Naive thymus-derived CD4-positive, alpha-beta T cell (primary cell): ENCODE results near the gene MGAT4B. TPM values are rescaled to one million over a fixed set of nuclear protein-coding genes. Genes with fewer than 3 reads are reported as not detected.

Source experiments
- ATAC-seq: fragments of 150-1000 bp; cut with Tn5 transposase; 2 replicates; pipeline ENCODE4 v1.10.0; 2021; ENCODE audit warnings: mild to moderate bottlenecking, moderate library complexity
- CTCF ChIA-PET: fragments of 350-600 bp; sonication (Branson Sonifier 250); formaldehyde crosslinking; loops from one replicate; lab custom pipeline; 2021; ENCODE audit warnings: antibody characterized with exemption; lab: Charles Lee
- POLR2A ChIA-PET: fragments of 350-600 bp; sonication (Branson Sonifier 250); formaldehyde crosslinking; loops from one replicate; lab custom pipeline; 2021; ENCODE audit warnings: antibody characterized with exemption, inconsistent platforms; lab: Charles Lee
- DNase-seq, 9 donors: peaks; one replicate each; pipeline versions ENCODE4 v3.0.0 to v3.0.0-alpha.2; 2020 to 2022; ENCODE audit warnings: mixed read lengths in 1 of 9
- H3K27ac ChIP-seq: one replicate; pipeline ENCODE4 v1.7.0; 2013; ENCODE audit warnings: mild to moderate bottlenecking, low read depth, low read length, moderate library complexity
- H3K27me3 ChIP-seq, 2 donors: one replicate each; pipeline ENCODE4 v1.7.0; 2013; ENCODE audit warnings: low read length in 2 of 2, mild to moderate bottlenecking in 2 of 2, moderate library complexity in 2 of 2; ENCODE audit not compliant: control insufficient read depth in 2 of 2, insufficient read depth in 2 of 2
- H3K36me3 ChIP-seq, 3 experiments: 1 replicate in 2 of 3; 2 replicates in 1 of 3; pipeline ENCODE4 v1.7.0; 2013; ENCODE audit warnings: low read length in 3 of 3, mild to moderate bottlenecking in 3 of 3, moderate library complexity in 1 of 3; ENCODE audit not compliant: insufficient read depth in 3 of 3, control insufficient read depth in 2 of 3
- H3K4me1 ChIP-seq, 2 donors: one replicate each; pipeline ENCODE4 v1.7.0; 2013; ENCODE audit warnings: low read length in 2 of 2, mild to moderate bottlenecking in 2 of 2, moderate library complexity in 1 of 2; ENCODE audit not compliant: control insufficient read depth in 2 of 2, insufficient read depth in 2 of 2
- H3K4me3 ChIP-seq: 2 replicates; pipeline ENCODE4 v1.7.0; 2013; ENCODE audit warnings: mild to moderate bottlenecking, low read length
- H3K9me3 ChIP-seq, 3 experiments: 1 replicate in 2 of 3; 2 replicates in 1 of 3; pipeline ENCODE4 v1.7.0; 2013; ENCODE audit warnings: low read length in 3 of 3; ENCODE audit not compliant: control insufficient read depth in 2 of 3
- H3K27ac Mint-ChIP-seq, 9 donors: one replicate each; pipeline ENCODE4 v1.8.0; 2020 to 2022; ENCODE audit warnings: mixed read lengths in 9 of 9, mild to moderate bottlenecking in 8 of 9, moderate library complexity in 5 of 9, inconsistent platforms in 2 of 9
- H3K27me3 Mint-ChIP-seq, 5 donors: one replicate each; pipeline ENCODE4 v1.8.0; 2021 to 2022; ENCODE audit warnings: mixed read lengths in 5 of 5, mild to moderate bottlenecking in 1 of 5
- H3K36me3 Mint-ChIP-seq, 5 donors: one replicate each; pipeline ENCODE4 v1.8.0; 2020 to 2022; ENCODE audit warnings: mixed read lengths in 5 of 5, mild to moderate bottlenecking in 3 of 5, inconsistent platforms in 1 of 5
- H3K4me1 Mint-ChIP-seq, 7 donors: one replicate each; pipeline ENCODE4 v1.8.0; 2020 to 2022; ENCODE audit warnings: mixed read lengths in 7 of 7, mild to moderate bottlenecking in 3 of 7, inconsistent platforms in 1 of 7
- H3K4me3 Mint-ChIP-seq, 10 donors: one replicate each; pipeline ENCODE4 v1.8.0; 2020 to 2022; ENCODE audit warnings: mild to moderate bottlenecking in 10 of 10, mixed read lengths in 10 of 10, moderate library complexity in 6 of 10, inconsistent platforms in 2 of 10
- H3K9me3 Mint-ChIP-seq, 11 donors: one replicate each; pipeline ENCODE4 v1.8.0; 2020 to 2022; ENCODE audit warnings: mixed read lengths in 11 of 11, mild to moderate bottlenecking in 4 of 11, inconsistent platforms in 1 of 11, moderate library complexity in 1 of 11
- intact Hi-C, 2 donors: fragments of 100-400 bp; cut with micrococcal nuclease; formaldehyde crosslinking; loops; one replicate each; pipeline ENCODE4 v1.15.1; 2023
- polyA plus RNA-seq, 2 donors: library from polyadenylated mRNA; unstranded; fragments of 300-500 nt; fragmentation: Illumina TruSeq; gene quantifications; one replicate each; pipeline ENCODE4 v1.2.3, GENCODE V29; 2021
- total RNA-seq, 6 experiments: library from RNA in 5 of 6; stranded (reverse) in 5 of 6; gene quantifications; 1 replicate in 5 of 6; 2 replicates in 1 of 6; pipeline ENCODE4 v1.2.3 and lab custom pipeline; 2021 to 2026

MGAT4B gene
- total and polyA plus RNA-seq, 7 experiments from 2014 or later = 12.3 to 143 (median 114) TPM

DNA sequence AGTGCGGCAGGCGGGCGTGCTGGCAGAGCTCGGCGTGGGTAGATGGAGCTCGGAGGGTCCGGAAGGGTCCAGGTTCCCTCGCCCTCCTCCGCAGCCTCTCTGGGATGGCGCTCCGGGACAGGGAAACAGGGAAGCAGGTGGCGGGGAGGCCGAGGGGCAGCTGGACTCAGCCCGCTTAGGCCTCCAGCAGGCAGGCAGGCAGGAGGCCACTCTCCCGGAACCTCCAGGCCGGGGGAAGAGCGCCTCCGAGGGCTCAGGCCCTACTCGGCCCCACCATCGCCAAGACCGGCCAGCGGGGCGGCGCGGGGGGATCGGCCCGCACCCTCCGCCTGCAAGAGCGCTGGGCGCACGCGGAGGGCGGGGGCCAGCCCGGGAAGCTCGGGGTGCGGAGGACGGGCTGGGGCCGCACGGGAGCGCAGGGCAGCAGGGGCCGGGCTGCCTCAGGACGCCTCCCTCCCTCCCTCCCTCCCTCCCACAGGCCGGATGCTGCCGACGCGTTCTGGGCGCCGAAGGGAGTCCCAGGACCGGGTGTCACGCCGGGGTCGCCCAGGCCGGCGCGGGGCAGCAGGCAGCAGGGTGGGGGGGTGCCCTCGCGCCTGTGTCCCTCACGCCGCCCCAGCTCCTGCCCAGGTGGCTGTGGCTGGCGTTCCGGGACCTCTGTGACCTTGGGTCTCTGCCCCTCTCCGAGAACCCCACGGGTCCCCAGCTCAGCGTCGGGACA, 977 bp downstream of the MGAT4B start:
- Mint-ChIP-seq H3K4me3 (peak overlapping the region; percentile 76 to 93 (median 87)), H3K27me3 (no peaks in the 10 kb centered on the region), H3K27ac (peak overlapping the region; percentile 79 to 93 (median 88)), H3K36me3 (peaks cover 0 to 5% (median 0%) of the 10 kb centered on the region in 5 donors), H3K9me3 (no peaks in the 10 kb centered on the region), H3K4me1 (peaks cover 25 to 41% (median 34%) of the 10 kb centered on the region in 7 donors)
- peak overlapping the region; percentile 73 for H3K27ac ChIP-seq
- peak; percentile 21 for ATAC-seq
- H3K4me1 ChIP-seq = peaks cover 19 to 26% of the 10 kb centered on the region in 2 donors
- no peaks in the 10 kb centered on the region for H3K27me3 ChIP-seq
- ChIA-PET CTCF (no interaction called here), POLR2A (interaction anchor here (1.2 to 7.9 kb wide), 6 partner anchors 9 to 255 kb away, joined by 3 to 136 read pairs (median 5); partner anchors contain the start of genes HNRNPH1, LTC4S, RUFY1 and SQSTM1)
- H3K9me3 ChIP-seq = no peaks in the 10 kb centered on the region
- DNase-seq = peak in 1 of 9 donors; percentile 53
- intact Hi-C loops = loop anchor here (1.0 to 2.0 kb wide), 6 partner anchors 9 to 1179 kb away; partner anchors contain the start of genes CLK4 (in 1 of the 2), MRNIP (in 1 of the 2), SQSTM1 (in 1 of the 2) and TBC1D9B (in 1 of the 2)
- peaks cover 0 to 2% (median 0%) of the 10 kb centered on the region in 3 experiments for H3K36me3 ChIP-seq
- H3K4me3 ChIP-seq = peak overlapping the region; percentile 41

DNA sequence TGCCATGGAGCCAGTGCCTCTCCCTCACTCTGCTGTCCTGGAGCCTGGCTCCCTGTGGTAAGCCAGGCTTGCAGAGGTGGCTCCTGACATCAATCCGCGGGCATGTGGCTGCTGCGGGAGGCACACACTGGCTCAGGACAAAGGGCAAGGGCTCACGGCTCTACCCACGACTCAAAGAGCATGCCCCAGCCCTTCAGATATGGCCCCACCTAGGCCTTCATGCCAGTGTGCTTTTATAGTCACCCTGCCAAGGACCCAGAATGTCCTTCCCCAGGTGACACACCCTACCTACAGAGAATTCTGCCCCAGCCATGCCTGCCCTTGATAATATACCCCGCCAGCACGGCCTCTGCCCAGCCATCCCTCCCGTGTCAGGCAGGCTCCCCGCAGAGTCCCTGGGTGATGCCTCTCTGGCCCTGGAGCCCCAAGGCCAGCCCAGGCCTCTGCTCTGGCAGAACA, 1.6 kb downstream of the MGAT4B start:
- Histone ChIP-seq H3K9me3 (no peaks in the 10 kb centered on the region), H3K27ac (peak overlapping the region; percentile 73), H3K4me3 (peak overlapping the region; percentile 35), H3K36me3 (peaks cover 0 to 2% (median 0%) of the 10 kb centered on the region in 3 experiments), H3K27me3 (no peaks in the 10 kb centered on the region), H3K4me1 (peaks cover 19 to 26% of the 10 kb centered on the region in 2 donors)
- no peak for DNase-seq
- intact Hi-C loops = loop anchor here in 1 of 2 donors (1.0 kb wide), 1 partner anchor 9 kb away; no protein-coding TSS in a partner anchor
- no peak for ATAC-seq
- ChIA-PET POLR2A (interaction anchor here (1.2 to 7.9 kb wide), 5 partner anchors 8 to 254 kb away, joined by 3 to 136 read pairs (median 6); partner anchors contain the start of genes HNRNPH1, LTC4S, RUFY1 and SQSTM1), CTCF (no interaction called here)
- Mint-ChIP-seq H3K27ac (peak overlapping the region; percentile 79 to 93 (median 88)), H3K9me3 (no peaks in the 10 kb centered on the region), H3K27me3 (no peaks in the 10 kb centered on the region), H3K4me3 (peak overlapping the region; percentile 76 to 93 (median 87)), H3K36me3 (peaks cover 0 to 3% (median 0%) of the 10 kb centered on the region in 5 donors), H3K4me1 (peaks cover 25 to 41% (median 34%) of the 10 kb centered on the region in 7 donors)

DNA sequence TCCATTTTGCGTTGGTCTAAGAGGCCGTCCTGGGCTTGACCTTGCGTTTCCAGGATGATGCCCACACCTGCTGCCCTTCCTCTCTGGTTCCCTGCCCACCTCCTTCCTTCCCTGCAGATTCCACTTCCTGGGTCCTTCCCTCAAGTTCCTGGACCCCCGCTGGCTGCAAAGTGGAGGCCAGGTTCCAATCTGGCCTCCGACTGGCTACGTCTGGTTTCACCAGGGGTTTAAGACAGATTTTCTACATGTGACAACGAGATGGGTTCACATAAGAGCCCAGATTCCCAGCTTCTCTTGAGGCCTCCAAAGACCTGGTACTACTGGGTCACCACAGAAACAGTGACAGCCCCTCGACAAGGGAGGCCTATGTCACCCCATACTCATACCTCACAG, 2.1 kb downstream of the MGAT4B start:
- peaks cover 27 to 41% (median 34%) of the 10 kb centered on the region in 7 donors for H3K4me1 Mint-ChIP-seq
- CTCF ChIA-PET = no interaction called here

DNA sequence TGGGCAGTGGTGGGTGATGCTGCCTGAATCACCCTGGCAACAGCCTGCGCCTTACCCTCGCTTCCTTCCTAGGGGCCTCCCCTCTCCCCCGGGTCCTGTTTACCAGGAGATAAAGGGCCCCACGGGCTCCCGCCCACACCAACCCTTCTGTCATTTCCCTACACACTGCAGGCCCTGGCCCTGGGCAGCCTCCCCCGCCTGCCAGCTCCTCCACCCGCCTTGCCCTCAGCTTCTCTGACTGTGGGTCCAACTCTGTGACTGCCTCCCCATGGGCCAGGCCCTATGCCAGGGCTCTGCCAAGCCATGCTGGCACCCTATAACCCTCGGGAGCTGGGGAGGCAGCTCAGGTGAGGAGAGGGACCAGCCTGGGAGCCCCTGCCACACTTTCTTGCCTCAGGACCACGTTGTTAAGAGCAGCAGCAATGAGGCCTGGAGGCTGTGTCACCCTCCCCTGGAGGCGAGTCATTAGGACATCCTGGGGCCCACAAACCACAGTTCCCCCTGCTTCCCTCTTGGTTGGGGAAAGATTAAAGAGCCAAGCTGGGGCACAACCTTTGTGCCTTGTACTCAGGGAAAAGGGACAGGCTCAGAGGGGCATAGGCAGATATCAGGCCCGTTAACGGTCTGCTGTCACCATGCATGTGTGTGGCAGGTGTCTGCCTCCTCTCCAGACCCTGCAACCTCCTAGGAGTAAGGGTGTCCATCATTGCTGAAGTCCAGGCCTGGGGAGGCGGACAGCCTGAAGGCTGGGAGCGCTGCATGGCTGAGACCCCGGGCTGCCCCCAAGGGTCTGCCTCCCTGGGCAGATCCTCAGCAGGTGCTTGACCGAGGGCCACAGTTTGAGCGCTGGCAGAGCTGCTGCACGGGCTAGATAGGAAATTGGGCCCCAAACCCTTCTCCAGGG, 2.8 kb downstream of the MGAT4B start:
- Mint-ChIP-seq H3K27me3 (no peaks in the 10 kb centered on the region), H3K4me3 (peak overlapping the region; percentile 76 to 93 (median 87)), H3K9me3 (no peaks in the 10 kb centered on the region), H3K36me3 (peaks cover 0 to 7% (median 3%) of the 10 kb centered on the region in 5 donors), H3K4me1 (peaks cover 31 to 41% (median 34%) of the 10 kb centered on the region in 7 donors), H3K27ac (peak overlapping the region; percentile 12 to 88 (median 83))
- Histone ChIP-seq H3K4me3 (no peak overlapping the region), H3K9me3 (no peaks in the 10 kb centered on the region), H3K36me3 (peaks cover 0 to 14% (median 0%) of the 10 kb centered on the region in 3 experiments), H3K27me3 (no peaks in the 10 kb centered on the region), H3K27ac (peak overlapping the region; percentile 47), H3K4me1 (peaks cover 19 to 26% of the 10 kb centered on the region in 2 donors)
- ChIA-PET CTCF (interaction anchor here (0.7 kb wide), 1 partner anchor 103 kb away, joined by 3 read pairs; no protein-coding TSS in a partner anchor), POLR2A (interaction anchor here (0.6 to 7.9 kb wide), 5 partner anchors 9 to 252 kb away, joined by 4 to 136 read pairs (median 6); partner anchors contain the start of genes HNRNPH1 and SQSTM1)
- intact Hi-C loops = loop anchor here (2.0 to 5.0 kb wide), 3 partner anchors 33 to 268 kb away; partner anchors contain the start of genes RNF130 (in 2 of the 2) and TBC1D9B (in 1 of the 2)
- ATAC-seq (peak; percentile 12), DNase-seq (peak in 2 of 9 donors; percentile 30 to 71)

More for the DNA sequence above, 2.1 kb downstream of the MGAT4B start:
- peaks cover 0 to 3% (median 0%) of the 10 kb centered on the region in 5 donors for H3K36me3 Mint-ChIP-seq
- intact Hi-C loops = loop anchor here (5.0 kb wide), 1 partner anchor 268 kb away; the partner anchor contains the start of gene RNF130 (in 2 of the 2)
- Histone ChIP-seq H3K27ac (peak overlapping the region; percentile 73), H3K27me3 (no peaks in the 10 kb centered on the region), H3K4me1 (peaks cover 19 to 26% of the 10 kb centered on the region in 2 donors), H3K9me3 (no peaks in the 10 kb centered on the region), H3K36me3 (peaks cover 0 to 8% (median 0%) of the 10 kb centered on the region in 3 experiments), H3K4me3 (peak overlapping the region; percentile 35)
- no peaks in the 10 kb centered on the region for H3K9me3 Mint-ChIP-seq
- peak overlapping the region; percentile 76 to 93 (median 87) for H3K4me3 Mint-ChIP-seq
- peak overlapping the region in 8 of 9 donors; percentile 79 to 91 (median 88) for H3K27ac Mint-ChIP-seq
- no peaks in the 10 kb centered on the region for H3K27me3 Mint-ChIP-seq
- ATAC-seq = no peak
- DNase-seq = no peak
- POLR2A ChIA-PET = interaction anchor here (1.2 to 7.9 kb wide), 3 partner anchors 15 to 181 kb away, joined by 4 to 136 read pairs (median 7); partner anchors contain the start of genes HNRNPH1 and SQSTM1

DNA sequence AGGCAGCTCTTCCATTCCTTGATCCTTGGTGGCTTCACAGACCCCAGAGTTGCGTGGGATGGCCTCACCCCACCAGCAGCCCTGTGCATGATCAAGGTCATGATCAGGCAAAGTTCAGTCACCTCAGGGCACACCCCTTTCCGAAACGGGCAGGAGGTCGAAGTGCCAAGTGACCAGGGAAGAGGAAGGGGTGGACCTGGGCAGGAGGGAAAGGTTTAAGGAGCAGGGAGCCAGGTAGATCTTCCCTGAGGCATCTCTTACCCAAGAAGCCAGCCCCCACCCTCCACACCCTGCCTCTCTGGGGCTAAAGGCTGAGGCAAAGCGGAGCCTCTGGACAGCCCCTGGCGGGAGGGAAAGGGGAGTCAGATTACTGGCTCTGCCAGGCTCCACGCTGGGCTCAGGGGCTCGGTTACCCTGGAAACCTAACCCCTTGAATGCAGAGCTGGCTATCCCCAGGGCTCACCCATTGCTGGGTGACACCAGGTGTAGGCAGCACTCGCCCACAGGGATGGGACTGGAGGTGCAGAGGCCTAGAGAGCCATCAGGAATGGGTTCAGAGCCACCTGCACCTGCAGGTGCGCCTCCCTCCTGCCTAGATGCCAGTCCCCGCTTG, 3.6 kb downstream of the MGAT4B start:
- Mint-ChIP-seq H3K4me1 (peaks cover 30 to 38% (median 33%) of the 10 kb centered on the region in 7 donors), H3K9me3 (no peaks in the 10 kb centered on the region), H3K27ac (peak overlapping the region in 8 of 9 donors; percentile 14 to 88 (median 54)), H3K36me3 (peaks cover 0 to 7% (median 3%) of the 10 kb centered on the region in 5 donors), H3K4me3 (peak overlapping the region in 5 of 10 donors; percentile 10 to 87 (median 76)), H3K27me3 (no peaks in the 10 kb centered on the region)
- intact Hi-C loops = loop anchor here (1.0 to 5.0 kb wide), 7 partner anchors 17 to 287 kb away; partner anchors contain the start of genes MRNIP (in 2 of the 2), RNF130 (in 2 of the 2), TBC1D9B (in 2 of the 2) and SQSTM1 (in 1 of the 2)
- ChIA-PET POLR2A (interaction anchor here (0.6 to 7.9 kb wide), 9 partner anchors 8 to 251 kb away, joined by 3 to 136 read pairs (median 4); partner anchors contain the start of genes HNRNPH1 and SQSTM1), CTCF (interaction anchor here (0.6 to 2.2 kb wide), 8 partner anchors 17 to 285 kb away, joined by 3 to 10 read pairs (median 5); partner anchors contain the start of genes SQSTM1 and TBC1D9B)
- Histone ChIP-seq H3K4me3 (no peak overlapping the region), H3K36me3 (peaks cover 0 to 23% (median 0%) of the 10 kb centered on the region in 3 experiments), H3K27ac (peak overlapping the region; percentile 47), H3K4me1 (peaks cover 19 to 26% of the 10 kb centered on the region in 2 donors), H3K27me3 (no peaks in the 10 kb centered on the region), H3K9me3 (no peaks in the 10 kb centered on the region)
- DNase-seq (no peak), ATAC-seq (no peak)
